Measurements from ENCODE around the gene HERC5.
"Not testable (repeated sequence)": the region's sequence is repeated elsewhere in the genome, so short reads cannot be mapped to it uniquely, and the experiment has no call there.

GRCh38 chr4:88437873-88438272 is 19.0 kb upstream of the HERC5 start:
- TF ChIP-seq EZH2 (IDR thresholded peaks at IDR 0.05; ENCODE audit: insufficient read depth, poor library complexity, severe bottlenecking); EZH2phosphoT487 (IDR thresholded peaks at IDR 0.05; ENCODE audit: insufficient read depth, low read depth): not testable (repeated sequence)
